IMR-90 (cell line): ENCODE measurements around the gene SYCE3. TPM values are rescaled to one million over a fixed set of nuclear protein-coding genes. Genes with fewer than 3 reads are reported as not detected.

Source experiments
- ATAC-seq: fragments of 200-7000 bp; cut with Tn5 transposase; 2 replicates; pipeline ENCODE4 v1.9.1; 2020; ENCODE audit warnings: low read depth, mild to moderate bottlenecking, moderate library complexity
- BruUV-seq: library from RNA; stranded (reverse); fragments of 400-500 nt; replicated peaks from 2 replicates; lab custom pipeline; 2021; lab: Mats Ljungman, UMichigan
- CTCF ChIA-PET: fragments of 300-600 bp; formaldehyde crosslinking; extraction: SDS; loops from one replicate; lab custom pipeline; 2021; ENCODE audit warnings: antibody characterized with exemption; lab: Yijun Ruan, JAX
- POLR2A ChIA-PET: fragments of 300-600 bp; sonication (Branson Sonifier 250); formaldehyde crosslinking; loops from one replicate; lab custom pipeline; 2022; ENCODE audit warnings: antibody characterized with exemption; ENCODE audit not compliant: unreplicated experiment; lab: Charles Lee
- DNase-seq: peaks from one replicate; pipeline ENCODE4 v3.0.0; 2013
- H2AFZ ChIP-seq: replicated peaks from 2 replicates; pipeline ENCODE3; 2013; ENCODE audit warnings: low read length, mild to moderate bottlenecking; ENCODE audit not compliant: poor library complexity
- H2AK5ac ChIP-seq: 2 replicates; pipeline ENCODE4 v1.6.1; 2013; ENCODE audit warnings: low read depth, low read length, inconsistent platforms
- H2AK9ac ChIP-seq: replicated peaks from 2 replicates; pipeline ENCODE3; 2013; ENCODE audit warnings: mild to moderate bottlenecking, low read depth, low read length, moderate library complexity; ENCODE audit not compliant: poor library complexity
- H2BK120ac ChIP-seq: 2 replicates; pipeline ENCODE4 v1.6.1; 2013; ENCODE audit warnings: low read depth, low read length, inconsistent platforms
- H2BK15ac ChIP-seq: 3 replicates; pipeline ENCODE4 v1.6.1; 2013; ENCODE audit warnings: low read depth, low read length, inconsistent platforms
- H2BK20ac ChIP-seq: 2 replicates; pipeline ENCODE4 v1.6.1; 2013; ENCODE audit warnings: low read depth, mild to moderate bottlenecking, inconsistent platforms, low read length, moderate library complexity
- H2BK5ac ChIP-seq: 2 replicates; pipeline ENCODE4 v1.6.1; 2013; ENCODE audit warnings: mild to moderate bottlenecking, low read depth, low read length, inconsistent platforms; ENCODE audit not compliant: poor library complexity, severe bottlenecking
- H3K14ac ChIP-seq: replicated peaks from 2 replicates; pipeline ENCODE4 v1.6.1; 2013; ENCODE audit warnings: low read depth, low read length, inconsistent platforms
- H3K18ac ChIP-seq: 2 replicates; pipeline ENCODE4 v1.6.1; 2013; ENCODE audit warnings: low read depth, low read length, control low read depth
- H3K23ac ChIP-seq: 2 replicates; pipeline ENCODE4 v1.6.1; 2013; ENCODE audit warnings: low read depth, low read length, inconsistent platforms
- H3K27ac ChIP-seq: 2 replicates; pipeline ENCODE4 v1.5.1; 2013; ENCODE audit warnings: mild to moderate bottlenecking, control low read depth, low read length; ENCODE audit not compliant: insufficient read depth
- H3K27me3 ChIP-seq: 2 replicates; pipeline ENCODE4 v1.6.1; 2013; ENCODE audit warnings: low read length; ENCODE audit not compliant: control insufficient read depth, insufficient read depth
- H3K36me3 ChIP-seq: 2 replicates; pipeline ENCODE4 v1.6.1; 2013; ENCODE audit warnings: low read length, mixed read lengths; ENCODE audit not compliant: control insufficient read depth, insufficient read depth
- H3K4ac ChIP-seq: 2 replicates; pipeline ENCODE4 v1.6.1; 2013; ENCODE audit warnings: low read depth, low read length, inconsistent platforms
- H3K4me1 ChIP-seq: 2 replicates; pipeline ENCODE4 v1.6.1; 2013; ENCODE audit warnings: low read length, mixed read lengths; ENCODE audit not compliant: control insufficient read depth, insufficient read depth
- H3K4me2 ChIP-seq: 2 replicates; pipeline ENCODE4 v1.6.1; 2013; ENCODE audit warnings: low read depth, mild to moderate bottlenecking, control low read depth, low read length, moderate library complexity
- H3K4me3 ChIP-seq: 2 replicates; pipeline ENCODE4 v1.5.1; 2013; ENCODE audit warnings: low read depth, mild to moderate bottlenecking, control low read depth, low read length, moderate library complexity; ENCODE audit not compliant: insufficient read depth
- H3K56ac ChIP-seq: 2 replicates; pipeline ENCODE4 v1.6.1; 2013; ENCODE audit warnings: low read length, inconsistent platforms; ENCODE audit not compliant: insufficient read depth; ENCODE audit errors: extremely low read depth
- H3K79me1 ChIP-seq, 2 experiments: 2 replicates each; pipeline ENCODE4 v1.6.1; 2013; ENCODE audit warnings: low read length in 2 of 2, inconsistent platforms in 1 of 2, low read depth in 1 of 2
- H3K9ac ChIP-seq: 2 replicates; pipeline ENCODE4 v1.6.1; 2013; ENCODE audit warnings: low read depth, low read length, control low read depth
- H3K9me1 ChIP-seq: 2 replicates; pipeline ENCODE4 v1.6.1; 2013; ENCODE audit warnings: low read length, inconsistent platforms; ENCODE audit not compliant: insufficient read depth
- H3K9me3 ChIP-seq: 2 replicates; pipeline ENCODE4 v1.6.1; 2013; ENCODE audit warnings: low read length; ENCODE audit not compliant: control insufficient read depth, insufficient read depth
- H4K20me1 ChIP-seq: 2 replicates; pipeline ENCODE4 v1.6.1; 2013; ENCODE audit warnings: low read length, inconsistent platforms; ENCODE audit not compliant: insufficient read depth
- H4K5ac ChIP-seq: 2 replicates; pipeline ENCODE4 v1.6.1; 2013; ENCODE audit warnings: mild to moderate bottlenecking, low read depth, low read length, control low read depth
- H4K8ac ChIP-seq, 2 experiments: 2 replicates each; pipeline ENCODE4 v1.6.1; 2013; ENCODE audit warnings: low read depth in 2 of 2, low read length in 2 of 2, control low read depth in 1 of 2, inconsistent platforms in 1 of 2
- H4K91ac ChIP-seq: 2 replicates; pipeline ENCODE4 v1.6.1; 2013; ENCODE audit warnings: low read depth, low read length, inconsistent platforms; ENCODE audit not compliant: insufficient read depth
- CEBPB ChIP-seq: IDR thresholded peaks from 2 replicates; pipeline ENCODE4 v1.6.1; 2012; ENCODE audit warnings: low read depth, low read length, improper control_type of control experiment
- MAFK ChIP-seq: IDR thresholded peaks from 2 replicates; pipeline ENCODE4 v1.6.1; 2012; ENCODE audit warnings: low read depth, low read length, improper control_type of control experiment
- NFE2L2 ChIP-seq: fragments of 150-350 bp; IDR thresholded peaks from 2 replicates; pipeline ENCODE4 v1.6.1; 2016; ENCODE audit warnings: low read depth, mild to moderate bottlenecking, low read length
- RFX5 ChIP-seq: IDR thresholded peaks from 2 replicates; pipeline ENCODE4 v1.8.0; 2012; ENCODE audit warnings: low read depth, mild to moderate bottlenecking, low read length, moderate library complexity
- WGBS, 2 experiments: methylation state at CpG; one replicate each; pipeline versions ENCODE4 v1.1.5 to v1.1.7; 2013; ENCODE audit warnings: missing lambda C conversion rate in 2 of 2; ENCODE audit not compliant: insufficient read length in 1 of 2; ENCODE audit errors: extremely low coverage in 2 of 2; 5-methylcytosine and 5-hydroxymethylcytosine counted together
- dilution Hi-C: fragments of 300-500 bp; cut with HindIII; formaldehyde crosslinking; loops from one replicate; pipeline ENCODE4 v1.14.3; 2018; ENCODE audit warnings: low sequenced_read_pairs; ENCODE audit not compliant: unreplicated experiment
- in situ Hi-C: fragments of 300-500 bp; cut with MboI; formaldehyde crosslinking; loops from 3 replicates; pipeline ENCODE4 v1.14.3; 2019; ENCODE audit warnings: low sequenced_read_pairs, inconsistent platforms, mixed read lengths
- intact Hi-C: fragments of 100-400 bp; cut with micrococcal nuclease; formaldehyde crosslinking; loops from 2 replicates; pipeline ENCODE4 v1.10.0; 2022
- polyA plus RNA-seq, 3 experiments: library from polyadenylated mRNA; depleted of rRNA; stranded (reverse); fragments of >200 nt; gene quantifications; 2 replicates each; pipeline ENCODE4 v1.2.3, GENCODE V29; 2012; ENCODE audit warnings: low replicate concordance in 1 of 3
- total RNA-seq: library from RNA; depleted of rRNA; stranded (reverse); fragments of >200 nt; gene quantifications from 2 replicates; pipeline ENCODE4 v1.2.3, GENCODE V29; 2012
- TF ChIP-seq, protein P1 (sequence below): fragments of 150-350 bp; IDR thresholded peaks from 2 replicates; pipeline ENCODE4 v1.6.1; 2017; ENCODE audit warnings: mild to moderate bottlenecking, antibody characterized with exemption, low read length, low read depth

SYCE3 gene
- total and polyA plus RNA-seq, 2 of the 4 experiments (the other 2 are of a cell fraction), result not detected

DNA sequence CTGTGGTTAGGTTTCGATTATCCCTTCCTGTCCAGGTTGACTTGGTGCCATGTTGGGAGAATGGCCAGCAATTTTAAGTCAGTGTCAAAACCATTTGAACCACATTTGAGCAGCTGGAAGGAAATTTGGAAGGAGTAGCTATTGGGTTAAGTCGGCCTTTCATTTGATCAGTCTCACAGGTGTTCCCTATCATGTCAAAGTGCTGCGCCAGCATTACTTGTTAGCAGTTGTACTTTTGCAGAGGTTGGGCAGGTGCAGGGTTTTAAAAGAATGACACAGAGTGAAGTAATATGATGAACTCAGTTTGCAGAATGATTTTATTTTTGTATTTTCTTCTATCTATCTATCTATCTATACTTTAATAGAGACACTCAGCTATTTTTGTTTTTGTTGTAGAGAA lies 26.5 kb downstream of the SYCE3 start:
- H4K20me1 ChIP-seq, result no peaks in the 10 kb centered on the region
- no peak for ATAC-seq
- H3K9ac ChIP-seq, result no peak overlapping the region
- no peak overlapping the region for H2BK15ac ChIP-seq
- no peak overlapping the region for H3K4me3 ChIP-seq
- no peak overlapping the region for H3K14ac ChIP-seq
- peaks cover 3% of the 10 kb centered on the region; the same call in 1 of the 2 replicates for H3K27me3 ChIP-seq
- peaks cover 19% of the 10 kb centered on the region for H3K4me1 ChIP-seq
- no peak overlapping the region for H2AFZ ChIP-seq
- WGBS, 2 experiments, result no CpG with 5 or more reads among the region's 3 CpGs
- H4K5ac ChIP-seq, result no peak overlapping the region
- intact Hi-C loops, result no loop called here
- DNase-seq, result no peak
- H2AK5ac ChIP-seq, result no peak overlapping the region
- H3K56ac ChIP-seq, result no peak overlapping the region
- CTCF ChIA-PET, result interaction anchor here (0.6 kb wide), 1 partner anchor 372 kb away, joined by 3 read pairs; no protein-coding TSS in a partner anchor
- H3K4me2 ChIP-seq, result no peak overlapping the region
- no peaks in the 10 kb centered on the region for H3K36me3 ChIP-seq
- H4K8ac ChIP-seq, result no peak overlapping the region
- in situ Hi-C loops, result no loop called here
- no peak overlapping the region for H2BK120ac ChIP-seq
- TF ChIP-seq MAFK (no peak), CEBPB (no peak), NFE2L2 (no peak), RFX5 (no peak)
- TF ChIP-seq, protein P1, sequence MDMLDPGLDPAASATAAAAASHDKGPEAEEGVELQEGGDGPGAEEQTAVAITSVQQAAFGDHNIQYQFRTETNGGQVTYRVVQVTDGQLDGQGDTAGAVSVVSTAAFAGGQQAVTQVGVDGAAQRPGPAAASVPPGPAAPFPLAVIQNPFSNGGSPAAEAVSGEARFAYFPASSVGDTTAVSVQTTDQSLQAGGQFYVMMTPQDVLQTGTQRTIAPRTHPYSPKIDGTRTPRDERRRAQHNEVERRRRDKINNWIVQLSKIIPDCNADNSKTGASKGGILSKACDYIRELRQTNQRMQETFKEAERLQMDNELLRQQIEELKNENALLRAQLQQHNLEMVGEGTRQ, result no peak
- dilution Hi-C loops, result no loop called here
- no peaks in the 10 kb centered on the region for H3K9me3 ChIP-seq
- no peak overlapping the region for H3K23ac ChIP-seq
- no peak overlapping the region for H3K18ac ChIP-seq
- H3K27ac ChIP-seq, result no peak overlapping the region
- no peak overlapping the region for H4K91ac ChIP-seq
- no peak overlapping the region for H2AK9ac ChIP-seq
- no TSS peak for BruUV-seq
- no peak overlapping the region for H2BK5ac ChIP-seq
- H3K9me1 ChIP-seq, result peaks cover 4% of the 10 kb centered on the region
- no peak overlapping the region for H3K4ac ChIP-seq
- POLR2A ChIA-PET, result no interaction called here
- H2BK20ac ChIP-seq, result no peak overlapping the region
- H3K79me1 ChIP-seq, result no peaks in the 10 kb centered on the region
